K562 (cell line): Measurements from ENCODE around the gene ACP5. TPM values are rescaled to one million over a fixed set of nuclear protein-coding genes. Genes with fewer than 3 reads are reported as not detected.

Experiments used
- BCOR ChIP-seq: fragments of 450-650 bp; IDR thresholded peaks from 2 replicates; pipeline ENCODE4 v1.6.1; 2016
- CBX2 ChIP-seq: fragments of 200-600 bp; sonication (generic); IDR thresholded peaks from one replicate; pipeline ENCODE4 v1.6.1; 2012; ENCODE audit warnings: mild to moderate bottlenecking, low read length, inconsistent platforms; ENCODE audit not compliant: insufficient read depth, poor library complexity, severe bottlenecking
- CTCFL ChIP-seq: IDR thresholded peaks from 2 replicates; pipeline ENCODE4 v1.6.1; 2011; ENCODE audit warnings: borderline replicate concordance, low read depth, mild to moderate bottlenecking, moderate library complexity, low read length; ENCODE audit not compliant: insufficient read depth, poor library complexity, severe bottlenecking
- ELF2 ChIP-seq: fragments of 250-450 bp; sonication (Bioruptor Pico); IDR thresholded peaks from 2 replicates; pipeline ENCODE4 v1.5.0; 2021; ENCODE audit warnings: mild to moderate bottlenecking
- ETV1 ChIP-seq: fragments of 450-650 bp; conservative IDR thresholded peaks from 2 replicates; pipeline ENCODE4 v1.6.1; 2016; ENCODE audit warnings: missing genetic modification characterization, control low read depth, low read depth, missing compliant biosample characterization
- FOXK1 ChIP-seq: sonication (generic); formaldehyde crosslinking; IDR thresholded peaks from 2 replicates; pipeline ENCODE4 v1.8.0; 2022; ENCODE audit warnings: missing genetic modification reagents, mild to moderate bottlenecking, borderline replicate concordance
- FOXO4 ChIP-seq: fragments of 450-650 bp; formaldehyde crosslinking; IDR thresholded peaks from 2 replicates; pipeline ENCODE4 v1.4.0; 2020; ENCODE audit warnings: mild to moderate bottlenecking, moderate library complexity
- MNT ChIP-seq, 2 experiments: fragments of 450-650 bp; conservative IDR thresholded peaks; 2 replicates each; pipeline ENCODE4 v1.6.1; 2017; ENCODE audit warnings: mild to moderate bottlenecking in 2 of 2, moderate library complexity in 2 of 2
- STAT5A ChIP-seq: IDR thresholded peaks from 2 replicates; pipeline ENCODE4 v1.6.1; 2012; ENCODE audit warnings: low read length, inconsistent platforms, borderline replicate concordance
- ZNF143 ChIP-seq: sonication (generic); formaldehyde crosslinking; IDR thresholded peaks from 2 replicates; pipeline ENCODE4 v1.9.0; 2022; ENCODE audit warnings: mild to moderate bottlenecking, missing genetic modification reagents
- ZNF175 ChIP-seq: fragments of 200-800 bp; sonication (Bioruptor generic); IDR thresholded peaks from 2 replicates; pipeline ENCODE4 v1.6.1; 2016; ENCODE audit warnings: low read depth, mild to moderate bottlenecking, missing genetic modification characterization, missing compliant biosample characterization
- ZNF384 ChIP-seq: IDR thresholded peaks from 2 replicates; pipeline ENCODE4 v1.6.1; 2012; ENCODE audit warnings: low read depth, low read length, improper control_type of control experiment
- ZNF584 ChIP-seq: fragments of 200-800 bp; sonication (Bioruptor generic); IDR thresholded peaks from 2 replicates; pipeline ENCODE4 v1.6.1; 2016; ENCODE audit warnings: low read depth, mild to moderate bottlenecking, missing genetic modification characterization, missing compliant biosample characterization
- ZNF589 ChIP-seq: fragments of 200-800 bp; sonication (Bioruptor generic); IDR thresholded peaks from 2 replicates; pipeline ENCODE4 v1.6.1; 2016; ENCODE audit warnings: low read depth, missing genetic modification characterization, missing compliant biosample characterization
- ZNF609 ChIP-seq: sonication (generic); formaldehyde crosslinking; IDR thresholded peaks from 2 replicates; pipeline ENCODE4 v1.8.1; 2023; ENCODE audit warnings: missing genetic modification reagents, mild to moderate bottlenecking, borderline replicate concordance
- polyA plus RNA-seq, 8 experiments: library from polyadenylated mRNA; depleted of rRNA in 4 of 8; stranded (reverse) in 5 of 8; unstranded in 3 of 8; fragments of >200 nt; fragmentation: Nextera tagmentation in 2 of 8; fragmentation: Illumina TruSeq in 1 of 8; extraction: Ambion mirVana in 2 of 8; extraction: Trizol in 1 of 8; gene quantifications; 2 replicates each; pipeline versions ENCODE4 v1.2.1 to v1.2.3, GENCODE V29; 2011 to 2014; ENCODE audit warnings: inconsistent platforms in 1 of 8, missing spikeins in 1 of 8
- total RNA-seq, 7 experiments: library from RNA; depleted of rRNA in 6 of 7; stranded (reverse); fragments of >200 nt in 6 of 7; fragmentation: Illumina TruSeq in 2 of 7; extraction: Trizol in 2 of 7; gene quantifications; 2 replicates each; pipeline versions ENCODE4 v1.2.1 to v1.2.3, GENCODE V29; 2011 to 2021; ENCODE audit warnings: low replicate concordance in 1 of 7

The ACP5 gene
- total and polyA plus RNA-seq, 9 of the 15 experiments (the other 6 are each of a cell fraction or from before 2014, with no cell fraction given), result 0.06 to 1.1 (median 0.31) TPM; not detected in 1

- TF ChIP-seq MNT (conservative IDR thresholded peaks at IDR 0.05) (peak; percentile 46 to 71), ZNF143 (no peak), BCOR (peak; percentile 37; the same call in 1 of the 2 replicates), STAT5A (no peak; the same call in 1 of the 2 replicates), ZNF384 (peak; percentile 95), CTCFL (peak; percentile 22), FOXK1 (no peak), ZNF175 (CRISPR knock-in tag) (0 out of 2 replicates have a peak, but pooled peaks have one; percentile 19), ZNF589 (CRISPR knock-in tag) (no peak), ZNF609 (CRISPR knock-in tag) (no peak; the same call in 1 of the 2 replicates), ZNF584 (CRISPR knock-in tag) (no peak), ELF2 (no peak), FOXO4 (CRISPR knock-in tag) (no peak), CBX2 (no peak), ETV1 (no peak; the same call in 1 of the 2 replicates)
Observed at GRCh38 chr19:11597202-11598102, 20.0 kb upstream of the ACP5 start, which contains the start of gene ZNF627 (continued).
